HG02763 (cell line): ENCODE results near the gene CERS5.

Experiments
- ATAC-seq: cut with Tn5 transposase; IDR thresholded peaks from one replicate; pipeline ENCODE4 v1.9.1; 2021; ENCODE audit warnings: mild to moderate bottlenecking, moderate library complexity; ENCODE audit not compliant: unreplicated experiment

The CERS5 gene

DNA sequence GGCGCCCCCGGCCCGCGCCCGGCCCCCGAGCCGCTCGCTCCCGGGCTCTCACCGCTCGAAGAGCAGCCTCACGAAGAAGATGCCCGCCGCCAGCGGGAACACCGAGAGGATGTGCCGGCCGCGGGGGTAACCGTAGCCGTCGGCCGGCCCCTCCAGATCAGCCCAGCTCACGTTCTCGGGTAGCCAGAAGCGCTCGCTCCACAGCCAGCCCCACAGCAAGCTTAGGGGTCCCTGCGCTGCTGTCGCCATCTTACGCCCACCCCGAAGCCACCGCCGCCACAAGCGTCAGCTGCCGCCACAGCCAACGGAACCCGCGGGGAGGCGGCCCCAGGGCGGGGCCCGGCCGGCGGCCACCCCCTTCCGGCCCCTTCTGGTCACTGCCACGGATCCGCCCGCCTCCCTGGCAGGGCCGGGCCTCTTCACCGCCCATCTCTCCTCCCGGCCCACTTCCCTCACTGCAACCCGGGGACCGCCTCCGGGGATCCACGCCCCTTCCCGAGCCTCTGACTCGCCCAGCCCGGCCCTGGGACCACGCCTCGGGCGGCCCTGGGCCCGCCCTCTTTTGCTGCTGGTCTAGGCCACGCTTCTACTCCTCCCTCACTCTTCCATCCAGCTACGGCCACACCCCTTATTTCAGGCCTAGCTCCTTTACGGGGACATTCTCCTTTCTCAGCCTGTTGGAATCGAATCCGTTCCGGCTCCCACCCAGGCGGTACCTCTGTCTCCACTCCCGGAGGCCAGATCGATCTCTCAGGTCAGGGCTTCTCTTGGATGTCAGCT, at the start of gene CERS5:
Gene CERS5, minus strand, starts transcription at position 321 of the 780 bp plus-strand sequence. Its CDS starts 72 bp downstream, at position 249.
- peak; percentile 98 for ATAC-seq

GRCh38 chr12:50215033-50215432, 47.9 kb upstream of the CERS5 start:
- ATAC-seq, result no peak

DNA sequence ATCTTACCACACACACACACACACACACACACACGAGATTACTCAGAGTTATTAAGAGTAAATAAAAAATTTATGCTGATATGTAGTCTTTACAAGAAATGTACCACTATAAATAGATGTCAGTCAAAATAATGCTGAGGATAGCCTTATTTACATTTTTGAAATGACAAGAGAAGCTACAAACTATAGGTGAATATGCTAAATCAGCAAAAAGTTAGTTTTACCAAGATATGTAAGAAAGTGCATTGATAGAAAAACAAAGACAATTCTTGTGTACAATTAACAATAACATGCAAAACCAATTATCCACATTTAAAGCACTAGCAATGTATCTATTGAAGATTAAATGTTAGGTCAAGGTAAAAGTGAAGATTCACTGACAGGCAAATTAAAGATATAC, 46.8 kb upstream of the CERS5 start:
- no peak for ATAC-seq

DNA sequence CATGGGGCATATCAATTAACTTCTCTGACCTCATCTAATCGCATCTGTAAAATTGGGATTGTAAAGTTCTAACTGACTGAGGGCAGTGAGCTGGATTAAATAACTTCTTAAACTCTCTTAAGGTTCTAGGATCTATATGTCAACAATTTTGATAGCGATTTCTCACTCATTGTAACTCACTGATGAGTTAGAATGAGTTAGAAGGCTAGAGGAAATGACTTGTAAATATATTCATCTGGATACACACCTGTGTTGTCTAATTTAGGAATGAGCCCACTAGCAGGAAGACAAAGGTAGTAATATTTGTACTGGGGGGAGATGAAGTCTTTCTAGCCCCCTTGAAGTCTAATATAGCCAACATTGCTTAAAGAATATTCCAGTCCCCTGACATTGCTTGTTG, 46.3 kb upstream of the CERS5 start:
- ATAC-seq, result no peak

DNA sequence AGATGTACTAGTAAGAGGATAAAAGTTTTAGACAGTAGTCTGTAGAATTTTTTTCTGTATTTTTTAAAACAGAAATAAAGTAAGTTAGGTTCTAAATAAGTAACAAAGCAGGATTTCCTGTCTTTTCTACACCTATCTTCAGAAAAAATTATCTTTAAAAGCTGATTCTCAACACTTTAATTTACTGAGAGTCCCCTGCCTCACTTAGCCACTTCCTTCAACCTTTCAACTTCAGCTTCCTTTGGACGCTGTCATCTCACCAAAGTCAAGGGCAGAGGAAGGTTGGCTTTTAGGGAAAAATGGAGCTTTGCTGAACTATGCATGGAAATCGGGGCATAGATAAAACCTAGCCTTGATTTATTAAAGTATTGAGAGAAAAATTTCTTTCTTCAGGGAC, 44.9 kb upstream of the CERS5 start:
- ATAC-seq, result no peak

- ATAC-seq, result no peak
Observed at GRCh38 chr12:50211392-50212070, 44.4 kb upstream of the CERS5 start.

DNA sequence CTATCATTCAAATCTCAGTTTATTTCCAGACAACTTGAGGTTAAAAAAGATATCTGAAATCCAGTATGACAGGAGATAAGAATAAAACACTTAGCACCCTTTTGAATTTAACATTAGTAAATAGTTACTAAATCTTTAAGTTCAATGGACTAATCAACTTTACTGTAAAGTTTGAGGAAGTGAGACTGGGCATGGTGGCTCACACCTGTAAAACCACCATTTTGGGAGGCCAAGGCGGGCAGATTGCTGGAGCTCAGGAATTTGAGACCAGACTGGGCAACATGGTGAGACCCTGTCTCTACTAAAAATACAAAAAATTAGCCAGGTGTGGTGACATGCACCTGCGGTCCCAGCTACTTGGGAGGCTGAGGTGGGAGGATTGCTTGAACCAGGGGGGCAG, 40.3 kb upstream of the CERS5 start:
- ATAC-seq, result no peak

DNA sequence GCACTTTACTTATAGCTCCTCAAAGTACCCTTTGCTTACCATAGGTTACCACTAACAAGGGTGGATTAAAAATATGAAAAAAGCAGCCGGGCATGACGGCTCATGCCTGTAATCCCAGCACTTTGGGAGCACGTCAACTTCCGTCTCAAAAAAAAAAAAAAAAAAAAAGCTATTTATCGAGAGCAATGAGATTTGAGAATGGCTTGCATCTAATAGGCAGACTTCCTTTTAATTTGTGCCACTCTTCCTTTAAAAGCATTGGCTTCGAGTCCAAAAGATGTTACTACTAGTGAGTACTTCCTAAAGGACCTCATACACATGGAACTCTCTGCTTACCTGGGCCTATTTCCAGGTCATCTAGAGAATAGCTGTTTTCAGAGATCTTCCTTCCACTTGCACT, 38.5 kb upstream of the CERS5 start:
- no peak for ATAC-seq

DNA sequence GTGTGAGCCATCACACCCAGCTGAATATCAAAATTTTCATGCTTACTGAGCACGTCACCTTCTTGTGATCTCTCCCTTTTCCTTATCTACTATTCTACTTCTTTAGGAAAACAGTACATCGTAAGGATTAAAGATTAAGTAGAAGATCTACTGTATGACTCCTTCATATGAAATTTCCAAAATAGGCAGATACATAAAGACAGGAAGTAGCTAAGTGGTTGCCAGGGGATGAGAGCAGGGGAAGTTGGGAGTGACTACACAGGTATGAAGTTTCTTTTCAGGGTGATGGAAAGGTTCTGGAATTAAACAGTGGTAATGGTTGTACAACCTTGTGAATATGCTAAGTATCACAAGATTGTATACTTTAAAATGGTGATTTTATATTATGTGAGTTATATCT, 36.5 kb upstream of the CERS5 start:
- ATAC-seq, result no peak

DNA sequence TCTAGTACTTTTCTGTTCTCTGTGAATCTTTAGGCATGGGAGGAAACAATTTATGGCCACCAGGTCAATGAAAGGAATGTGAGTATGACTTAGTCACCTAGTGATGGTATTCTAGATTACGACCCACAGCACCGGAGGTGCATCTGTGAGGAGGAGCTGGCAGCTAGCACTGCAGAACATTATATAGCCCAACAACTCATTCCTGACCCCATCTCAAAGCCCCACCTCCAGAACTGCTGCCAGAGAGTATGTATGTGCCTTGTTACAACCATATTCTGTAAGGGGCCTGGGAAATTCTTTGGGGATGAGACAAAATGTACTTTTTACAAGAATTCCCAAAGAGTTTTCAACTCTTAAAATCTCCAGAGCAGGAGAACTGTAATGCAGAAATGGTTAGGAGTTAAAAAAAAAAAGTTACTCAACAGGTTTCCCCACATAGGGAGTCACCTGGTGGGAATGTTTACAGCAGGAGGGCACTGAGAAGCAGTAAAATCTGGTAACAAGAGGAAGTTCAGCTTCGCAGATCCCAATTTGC, 34.9 kb upstream of the CERS5 start:
- ATAC-seq, result no peak

- ATAC-seq, result no peak
Observed at GRCh38 chr12:50200552-50201273, 33.5 kb upstream of the CERS5 start.

GRCh38 chr12:50198829-50199228, 31.7 kb upstream of the CERS5 start:
- ATAC-seq, result no peak

- ATAC-seq, result no peak
Observed at GRCh38 chr12:50197297-50197727, 30.1 kb upstream of the CERS5 start.

DNA sequence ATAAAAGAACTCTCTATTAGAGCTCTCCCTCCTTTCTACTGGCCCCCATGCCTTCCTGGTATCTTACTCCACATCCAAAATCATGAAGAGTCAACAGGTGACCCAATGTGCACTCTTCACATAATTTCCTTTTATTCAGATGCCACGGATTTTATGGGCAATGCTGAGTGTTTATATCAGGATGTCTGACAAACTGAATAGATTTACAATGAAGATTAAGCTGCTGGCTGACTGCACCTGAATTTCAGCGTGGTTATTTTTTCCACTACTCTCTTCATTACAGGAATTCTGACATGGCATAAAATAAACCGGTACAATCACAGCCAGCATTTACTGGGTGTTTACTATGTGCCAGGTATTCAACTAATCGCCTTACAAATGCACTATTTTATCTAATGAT, 29.4 kb upstream of the CERS5 start:
- no peak for ATAC-seq

GRCh38 chr12:50195832-50196231, 28.7 kb upstream of the CERS5 start:
- no peak for ATAC-seq

DNA sequence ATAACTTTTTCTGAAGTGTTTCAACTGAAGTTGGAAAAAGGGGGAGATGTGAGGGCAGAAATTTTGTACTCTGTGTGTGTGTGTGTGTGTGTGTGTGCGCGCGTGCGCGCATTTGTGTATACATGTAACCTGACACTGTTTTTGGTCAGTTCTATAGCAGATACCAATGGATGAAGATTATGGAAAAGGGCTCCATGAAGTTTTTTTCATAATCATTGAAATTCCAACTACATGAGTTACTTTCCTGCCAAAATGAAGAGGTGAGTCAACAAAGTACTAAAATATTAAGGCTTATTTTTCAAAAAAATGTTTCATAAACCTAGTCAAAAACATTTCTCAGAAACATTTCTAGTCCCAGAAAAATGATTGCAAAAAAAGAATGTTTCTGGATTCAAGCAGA, 25.7 kb upstream of the CERS5 start:
- ATAC-seq, result no peak

- no peak for ATAC-seq
Observed at GRCh38 chr12:50192236-50192635, 25.1 kb upstream of the CERS5 start.

DNA sequence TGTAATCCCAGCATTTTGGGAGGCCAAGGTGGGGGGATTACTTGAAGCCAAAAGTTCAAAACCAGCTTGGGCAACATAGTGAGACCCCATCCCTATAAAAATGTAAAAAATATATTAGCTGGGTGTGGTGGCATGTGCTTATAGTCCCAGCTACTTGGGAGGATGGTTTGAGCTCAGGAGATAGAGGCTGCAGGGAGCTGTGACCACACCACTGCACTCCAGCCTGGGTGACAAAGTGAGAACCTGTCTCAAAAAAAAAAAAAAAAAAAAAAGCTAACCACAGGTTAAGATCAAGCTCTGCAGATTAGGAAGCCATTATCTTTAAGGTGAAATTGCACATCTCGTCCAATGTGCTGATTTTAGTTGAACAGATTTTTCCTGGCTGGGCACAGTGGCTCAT, 23.7 kb upstream of the CERS5 start:
- no peak for ATAC-seq

- no peak for ATAC-seq
Observed at GRCh38 chr12:50188875-50189575, 21.9 kb upstream of the CERS5 start.

GRCh38 chr12:50188241-50188781, 21.1 kb upstream of the CERS5 start:
- no peak for ATAC-seq
